GM12891 (cell line): Measurements from ENCODE around the gene NOL9.

Source experiments
- POLR2A ChIP-seq: IDR thresholded peaks from 2 replicates; pipeline ENCODE4 v1.6.1; 2011; ENCODE audit warnings: low read depth, low read length, control low read depth
- POLR2AphosphoS5 ChIP-seq: IDR thresholded peaks from 2 replicates; pipeline ENCODE4 v1.6.1; 2011; ENCODE audit warnings: low read depth, low read length, control low read depth
- SPI1 ChIP-seq: IDR thresholded peaks from 2 replicates; pipeline ENCODE4 v1.6.1; 2011; ENCODE audit warnings: low read depth, low read length, control low read depth
- TAF1 ChIP-seq: IDR thresholded peaks from 2 replicates; pipeline ENCODE4 v1.6.1; 2011; ENCODE audit warnings: low read depth, low read length, control low read depth

DNA sequence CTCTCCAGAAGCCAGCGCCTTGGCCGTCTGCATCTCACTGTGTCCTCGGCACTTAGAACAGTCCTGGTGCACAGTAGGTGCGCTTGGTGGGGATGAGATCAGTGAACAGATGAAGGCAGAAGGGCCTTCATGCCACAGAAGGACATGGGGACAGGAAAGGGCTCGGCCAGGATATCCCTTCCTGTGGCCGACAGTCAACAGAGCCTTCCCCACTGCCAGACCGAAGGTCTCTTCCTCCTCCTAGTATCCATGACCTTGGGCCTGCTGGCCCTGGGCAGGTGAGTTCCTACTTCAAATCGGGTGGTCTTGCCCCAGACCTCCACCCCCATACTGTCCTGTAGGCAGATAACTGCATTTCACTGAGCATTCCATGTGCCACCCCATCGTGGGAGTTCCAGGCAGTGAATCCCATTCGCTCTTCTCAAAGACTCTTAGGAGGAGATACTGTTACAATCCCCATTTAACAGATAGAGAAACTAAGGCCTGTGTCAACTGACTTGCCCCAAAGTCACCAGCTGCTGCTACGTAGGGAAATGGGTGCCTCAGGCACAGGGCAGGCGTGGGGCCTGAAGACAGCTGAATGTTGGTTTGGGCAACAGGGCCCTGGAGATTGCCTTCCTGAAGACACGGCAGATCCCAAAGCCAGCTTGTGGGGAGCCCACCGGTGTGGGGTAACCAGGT is 66.4 kb downstream of the NOL9 start:
- TF ChIP-seq SPI1, result no peak
- no peak for TF ChIP-seq POLR2AphosphoS5
- no peak for TF ChIP-seq POLR2A
- TF ChIP-seq TAF1, result no peak
